Measurements from ENCODE around the gene LRRC4C.
"Not testable (repeated sequence)": the region's sequence is repeated elsewhere in the genome, so short reads cannot be mapped to it uniquely, and the experiment has no call there.

LRRC4C gene

DNA sequence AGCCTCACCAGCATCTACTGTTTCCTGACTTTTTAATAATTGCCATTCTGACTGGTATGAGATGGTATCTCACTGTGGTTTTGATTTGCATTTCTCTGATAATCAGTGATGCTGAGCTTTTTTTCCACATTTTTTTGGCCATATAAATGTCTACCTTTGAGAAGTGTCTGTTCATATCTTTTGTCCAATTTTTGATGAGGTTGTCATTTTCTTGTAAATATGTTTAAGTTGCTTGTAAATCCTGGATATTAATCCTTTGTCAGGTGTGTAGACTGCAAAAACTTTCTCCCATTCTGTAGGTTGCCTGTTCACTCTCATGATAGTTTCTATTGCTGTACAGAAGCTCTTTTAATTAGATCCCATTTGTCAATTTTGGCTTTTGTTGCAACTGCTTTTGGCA lies 439.8 kb downstream of the LRRC4C start:
- not testable (repeated sequence) for DNase-seq (ENCODE audit: low spot score)

DNA sequence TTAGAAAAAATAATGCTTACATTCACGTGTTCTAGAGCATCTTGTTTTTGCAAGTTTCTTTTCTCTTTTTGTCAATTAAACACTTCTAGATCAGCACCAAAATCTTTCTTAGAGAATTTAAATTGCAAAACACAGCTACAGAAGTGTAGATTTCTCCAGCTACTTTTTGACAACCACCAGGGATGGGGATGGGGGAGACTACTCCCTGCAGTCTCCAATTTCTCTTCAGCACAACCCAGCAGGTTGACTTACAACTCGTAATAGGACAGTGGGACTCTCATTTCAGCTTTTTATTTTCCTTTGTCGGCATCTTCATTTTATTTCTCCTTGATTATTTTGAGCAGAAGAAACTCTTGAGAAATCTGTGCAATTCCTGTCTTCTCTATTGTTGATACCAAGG lies 441.2 kb downstream of the LRRC4C start:
- no peak for DNase-seq (ENCODE audit: low spot score)

DNA sequence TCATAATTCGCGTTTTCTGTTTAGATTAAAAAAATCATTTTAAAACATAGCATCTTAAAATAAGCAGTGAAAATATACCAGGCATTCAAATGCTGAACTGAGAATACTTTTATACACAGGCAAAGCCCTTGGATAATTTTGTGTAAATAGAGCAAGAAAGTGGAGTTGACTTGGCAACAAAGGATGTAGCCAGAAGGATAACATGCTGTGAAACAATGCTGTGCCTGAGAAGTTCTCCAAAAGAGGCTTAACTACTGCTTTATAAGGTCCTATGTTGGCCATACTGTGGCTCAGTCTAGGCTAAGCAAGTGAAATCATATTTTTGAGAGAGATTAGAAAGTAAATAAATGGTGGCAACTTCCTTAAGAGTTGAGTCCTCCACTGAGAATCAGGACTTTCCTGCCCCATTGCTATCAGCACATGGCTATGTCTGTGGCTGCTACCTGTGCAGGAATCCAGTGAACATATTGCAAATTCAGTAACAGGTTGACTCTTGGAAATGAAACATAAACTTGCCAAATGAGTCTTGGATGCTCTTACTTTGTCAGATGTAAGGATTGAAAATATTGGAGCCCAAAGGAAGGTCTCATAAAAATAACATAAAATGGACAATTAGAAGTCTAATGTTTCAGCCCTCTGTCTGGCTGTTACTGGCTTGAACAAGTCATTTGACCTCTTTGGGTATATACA lies 448.9 kb downstream of the LRRC4C start:
- DNase-seq (ENCODE audit: low spot score), result no peak

DNA sequence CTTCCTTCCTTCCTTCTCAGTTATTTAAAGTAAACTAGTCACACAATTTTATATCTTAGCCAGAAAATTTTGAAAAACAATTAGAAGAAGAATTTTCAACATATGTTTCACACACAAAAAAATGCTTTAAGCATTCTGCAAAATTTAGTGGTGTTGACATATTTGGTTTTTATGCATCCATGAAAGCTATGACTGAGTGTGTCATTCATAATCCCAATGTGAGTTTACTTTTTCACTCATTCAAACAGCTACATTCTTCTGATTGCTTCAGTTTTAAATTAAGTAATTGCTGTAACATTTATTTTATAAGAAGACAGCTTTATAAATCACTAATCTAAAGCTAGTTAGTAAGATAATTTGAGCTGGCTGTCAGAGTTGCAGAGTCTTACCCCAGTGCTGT lies 453.5 kb downstream of the LRRC4C start:
- no peak for DNase-seq (ENCODE audit: low spot score)

DNA sequence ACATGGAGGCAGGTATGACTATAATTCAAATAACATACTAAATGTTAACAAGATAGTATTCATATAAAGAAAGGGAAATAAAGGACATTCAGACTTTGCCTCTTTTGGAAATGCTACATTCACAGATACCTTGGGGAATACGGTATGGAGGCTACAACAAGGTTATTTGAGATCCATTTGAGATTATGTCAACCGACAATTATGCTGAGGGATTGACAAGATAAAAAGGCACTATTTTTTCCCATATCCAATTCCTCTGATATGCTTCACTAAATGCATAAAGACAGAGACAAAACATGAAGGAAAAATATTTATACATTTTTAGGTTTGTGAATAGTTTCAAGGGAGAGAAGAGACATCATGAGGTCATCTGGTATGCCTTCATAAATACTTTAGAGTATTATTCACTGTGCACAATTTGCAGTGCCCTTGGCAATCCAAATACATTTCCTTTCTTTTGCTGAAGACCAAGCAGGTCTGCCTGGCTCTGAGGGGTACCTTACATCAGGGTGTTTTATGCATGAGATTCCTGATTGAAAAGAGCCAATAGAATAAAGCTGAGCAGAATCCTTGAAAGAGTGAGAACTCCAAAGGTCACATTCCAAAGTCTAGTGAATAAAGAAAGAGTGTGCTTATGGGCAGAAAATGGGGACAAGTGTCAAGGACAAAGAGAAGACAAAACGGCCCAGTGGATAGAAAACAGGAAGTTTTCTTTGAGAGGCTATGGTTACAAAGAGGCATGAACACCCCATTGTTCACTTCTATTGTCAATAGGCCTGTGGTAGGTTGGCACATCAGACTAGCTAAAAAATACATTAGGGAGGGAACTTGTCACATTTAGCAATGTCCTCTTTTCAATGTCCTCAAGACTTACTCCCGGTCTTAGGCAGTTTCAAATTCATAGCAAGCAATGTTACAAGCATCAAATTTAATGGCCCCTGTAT lies 455.8 kb downstream of the LRRC4C start:
- no peak for DNase-seq (ENCODE audit: low spot score)

DNA sequence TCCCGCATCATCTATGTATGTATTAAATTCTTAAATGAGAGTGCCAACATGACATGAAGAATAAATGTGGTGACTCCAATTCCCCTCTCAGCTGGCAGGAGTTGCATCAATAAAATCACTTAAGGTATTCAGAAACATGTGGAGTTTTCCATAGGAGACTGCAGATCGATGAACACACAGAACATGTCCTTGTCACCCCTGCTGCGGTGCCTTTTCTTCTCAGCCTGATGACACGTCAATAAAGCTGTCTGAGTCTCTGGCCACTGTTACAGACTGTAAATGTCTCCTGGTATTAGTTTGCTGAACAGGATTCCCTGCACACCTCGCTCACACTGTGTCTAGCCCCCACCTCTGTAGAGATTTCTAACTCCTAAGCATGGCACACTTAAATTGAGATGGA lies 460.5 kb downstream of the LRRC4C start:
- DNase-seq (ENCODE audit: low spot score), result no peak

DNA sequence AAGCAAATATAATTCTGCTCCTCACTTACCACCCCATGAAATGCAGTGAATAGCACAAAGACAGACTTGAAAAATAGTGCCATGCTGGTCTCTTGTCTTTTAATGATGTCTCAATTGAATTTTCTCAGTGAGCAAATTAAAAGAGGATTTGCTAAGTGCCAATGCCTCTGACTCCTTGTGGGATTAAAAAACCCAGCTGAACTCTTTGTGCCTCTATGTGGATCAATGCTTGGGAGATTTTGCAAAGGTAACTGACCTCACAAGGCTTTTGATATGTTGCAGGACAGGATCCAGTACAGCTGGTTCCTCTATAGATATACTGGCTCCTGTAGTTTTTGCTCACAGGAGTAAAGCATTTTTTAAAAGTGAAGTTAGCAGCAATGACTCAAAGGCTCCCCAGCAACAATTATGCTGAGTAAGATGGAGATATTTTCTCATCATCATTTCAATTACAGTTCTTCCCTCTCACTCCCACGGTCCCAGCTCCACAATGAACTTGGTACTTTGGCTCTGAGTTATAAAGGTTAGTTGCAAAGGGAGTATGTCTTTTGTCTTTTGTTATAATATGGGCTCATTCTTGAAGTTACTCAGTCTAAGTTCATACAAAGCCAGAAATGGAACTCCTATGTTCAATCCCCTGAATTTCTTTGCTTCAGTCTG lies 471.5 kb downstream of the LRRC4C start:
- no peak for DNase-seq (ENCODE audit: low spot score)

DNA sequence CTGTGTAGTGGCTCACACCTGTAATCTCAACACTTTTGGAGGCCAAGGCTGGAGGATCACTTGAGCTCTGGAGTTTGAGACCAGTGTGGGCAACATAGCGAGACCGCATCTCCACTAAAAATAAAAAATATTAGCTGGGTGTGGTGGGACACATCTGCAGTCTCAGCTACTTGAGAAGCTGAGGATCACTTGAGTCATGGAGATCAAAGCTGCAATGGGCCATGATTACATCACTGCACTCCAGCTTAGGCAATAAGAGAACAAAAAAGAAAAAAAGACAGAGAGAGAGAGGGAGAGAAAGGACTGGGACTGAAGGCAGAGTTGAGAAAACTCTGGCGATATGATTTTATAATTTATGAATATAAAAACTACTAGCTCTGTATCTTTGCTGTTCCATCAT lies 473.1 kb downstream of the LRRC4C start:
- no peak for DNase-seq (ENCODE audit: low spot score)

DNA sequence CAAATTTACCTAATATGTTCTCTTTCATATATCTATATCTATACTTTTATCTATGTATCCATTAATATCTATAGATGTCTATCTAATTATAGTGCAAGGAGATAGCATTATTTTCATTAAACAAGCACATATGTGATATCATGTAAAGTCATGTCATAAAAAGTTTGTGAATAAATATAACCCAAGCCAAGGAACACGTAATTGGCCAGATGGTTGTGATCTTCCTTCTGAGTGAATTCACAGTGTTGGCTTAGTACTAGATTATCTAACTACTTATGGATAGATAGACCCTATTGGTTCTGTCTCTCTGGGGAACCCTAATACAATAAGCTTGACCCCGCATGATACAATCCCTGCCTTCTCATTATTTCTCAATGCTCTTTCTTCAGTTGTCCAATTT lies 484.4 kb downstream of the LRRC4C start:
- DNase-seq (ENCODE audit: low spot score), result no peak

DNA sequence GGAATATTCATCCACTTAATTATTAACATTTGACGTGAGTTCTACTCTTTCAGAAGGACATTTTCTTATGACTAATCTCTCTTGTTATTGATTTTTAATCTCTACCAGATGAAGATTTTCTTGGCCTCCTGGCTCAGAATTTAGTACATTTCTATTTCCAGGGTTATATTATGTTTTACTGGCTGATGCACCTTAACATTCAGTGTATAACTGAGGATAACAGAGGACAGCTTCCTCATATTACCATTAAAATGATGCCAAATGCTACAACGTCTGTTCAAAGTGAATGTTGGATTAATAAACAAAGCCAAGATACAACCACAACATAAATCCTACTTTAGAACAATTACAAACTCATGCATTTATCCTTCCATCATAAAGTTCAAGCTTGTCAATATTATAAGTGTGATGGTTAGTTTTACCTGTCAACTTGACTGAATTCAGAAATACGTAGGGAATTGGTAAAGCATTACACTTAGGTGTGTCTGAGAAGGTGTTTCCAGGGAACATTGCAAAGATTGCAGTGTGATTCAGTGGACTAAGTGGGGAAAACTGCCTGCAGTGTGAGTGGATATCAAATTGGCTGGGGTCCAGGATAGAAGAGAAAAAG lies 485.2 kb downstream of the LRRC4C start:
- no peak for DNase-seq (ENCODE audit: low spot score)

DNA sequence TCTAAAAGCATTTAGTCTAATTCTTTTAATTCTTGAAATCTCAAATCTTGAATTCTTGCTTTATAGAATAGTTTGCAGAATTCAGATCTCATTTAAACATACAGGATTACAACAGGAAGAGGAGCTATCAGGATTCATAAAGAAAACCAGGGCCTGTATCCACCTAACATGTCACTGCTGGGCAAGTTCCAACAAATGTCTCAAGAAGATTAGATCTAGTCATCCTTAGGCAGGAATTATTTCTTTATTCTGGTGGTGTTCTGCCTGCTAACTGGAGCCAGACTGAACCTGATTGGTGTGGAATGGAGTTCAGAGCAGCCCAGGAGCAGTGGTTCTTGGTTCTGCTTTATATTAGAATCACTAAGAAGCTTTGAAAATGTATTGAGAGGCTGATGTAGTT lies 500.7 kb downstream of the LRRC4C start:
- DNase-seq (ENCODE audit: low spot score), result no peak

DNA sequence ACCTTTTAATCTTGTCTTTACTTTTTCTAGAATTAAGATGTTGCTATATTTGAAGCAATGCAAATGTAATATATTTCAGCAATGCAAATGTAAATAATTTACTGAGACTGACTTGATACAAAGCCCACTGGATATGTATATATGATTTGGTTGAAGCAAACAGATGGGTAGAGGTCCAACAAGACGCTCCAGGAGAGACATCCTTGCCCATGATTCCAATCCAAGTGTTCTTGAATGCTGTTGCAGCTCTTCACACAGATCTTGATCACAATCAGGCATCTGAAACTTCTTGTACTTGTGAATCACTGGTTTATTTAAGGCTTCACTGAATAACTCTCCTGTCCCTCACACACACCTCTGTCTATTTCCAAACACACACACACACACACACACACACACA lies 507.0 kb downstream of the LRRC4C start:
- no peak for DNase-seq (ENCODE audit: low spot score)

DNA sequence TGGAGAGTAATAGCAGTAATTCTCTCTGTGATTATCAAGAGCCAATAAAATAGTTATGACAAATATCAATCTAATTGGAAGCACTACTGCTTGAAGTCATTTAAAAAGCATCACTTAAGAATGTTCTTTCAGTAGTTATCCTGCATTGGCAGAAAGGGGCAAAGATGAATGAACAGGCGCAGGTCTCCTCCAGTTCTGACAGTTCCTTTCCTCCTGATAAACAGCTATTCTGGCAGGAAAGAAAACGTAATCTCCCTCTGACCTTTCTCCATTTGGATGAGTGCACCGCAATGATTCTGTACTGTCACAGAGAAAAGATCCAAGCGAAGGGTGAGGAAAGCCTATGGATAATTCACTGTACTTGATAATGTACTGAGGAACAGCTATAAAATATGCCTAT lies 521.5 kb downstream of the LRRC4C start:
- no peak for DNase-seq (ENCODE audit: low spot score)

DNA sequence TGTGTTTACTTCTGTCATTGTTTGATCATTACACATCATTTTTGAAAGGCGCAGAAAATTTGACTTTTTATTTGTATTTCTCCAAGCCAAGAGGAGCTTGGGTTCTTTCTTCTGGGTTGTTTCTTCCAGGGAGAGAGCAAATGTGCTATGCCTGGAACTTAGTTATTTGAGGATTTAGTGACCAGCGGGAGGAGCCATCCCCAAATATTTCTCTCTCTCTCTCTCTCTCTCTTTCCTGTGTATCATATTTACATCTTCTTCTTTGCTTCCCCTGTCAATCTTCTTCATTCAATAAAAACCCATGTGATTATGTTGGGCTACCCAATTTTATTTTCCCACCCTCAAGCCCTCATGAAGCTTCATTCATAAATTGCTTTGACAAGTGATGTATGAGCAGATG lies 534.5 kb downstream of the LRRC4C start:
- DNase-seq (ENCODE audit: low spot score), result no peak

DNA sequence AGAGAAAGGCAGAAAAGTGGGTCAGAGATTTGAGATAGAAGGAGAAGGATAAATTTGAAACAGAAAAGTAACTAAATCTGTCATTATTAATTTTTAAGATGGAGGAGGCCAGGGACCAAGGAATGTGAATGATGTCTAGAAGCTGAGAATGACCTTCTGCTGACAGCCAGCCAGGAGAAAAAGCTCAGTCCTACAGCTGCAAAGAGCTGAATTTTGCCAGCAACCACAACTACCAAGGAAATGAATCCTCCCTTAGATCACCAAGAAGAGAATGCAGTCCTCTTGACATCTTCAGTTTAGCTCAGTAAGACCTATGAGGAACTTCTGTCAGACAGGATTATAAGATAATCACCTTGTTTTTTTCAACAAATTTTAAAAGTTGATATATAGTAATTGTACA lies 538.2 kb downstream of the LRRC4C start:
- no peak for DNase-seq (ENCODE audit: low spot score)

DNA sequence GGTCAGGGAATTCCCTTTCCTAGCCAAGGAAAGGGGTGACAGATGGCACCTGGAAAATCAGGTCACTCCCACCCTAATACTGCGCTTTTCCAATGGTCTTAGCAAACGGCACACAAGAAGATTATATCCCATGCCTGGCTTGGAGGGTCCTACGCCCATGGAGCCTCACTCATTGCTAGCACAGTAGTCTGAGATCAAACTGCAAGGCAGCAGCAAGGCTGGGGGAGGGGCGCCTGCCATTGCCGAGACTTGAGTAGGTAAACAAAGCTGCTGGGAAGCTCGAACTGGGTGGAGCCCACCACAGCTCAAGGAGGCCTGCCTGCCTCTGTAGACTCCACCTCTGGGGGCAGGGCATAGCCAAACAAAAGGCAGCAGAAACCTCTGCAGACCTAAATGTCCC lies 548.7 kb downstream of the LRRC4C start:
- not testable (repeated sequence) for DNase-seq (ENCODE audit: low spot score)

DNA sequence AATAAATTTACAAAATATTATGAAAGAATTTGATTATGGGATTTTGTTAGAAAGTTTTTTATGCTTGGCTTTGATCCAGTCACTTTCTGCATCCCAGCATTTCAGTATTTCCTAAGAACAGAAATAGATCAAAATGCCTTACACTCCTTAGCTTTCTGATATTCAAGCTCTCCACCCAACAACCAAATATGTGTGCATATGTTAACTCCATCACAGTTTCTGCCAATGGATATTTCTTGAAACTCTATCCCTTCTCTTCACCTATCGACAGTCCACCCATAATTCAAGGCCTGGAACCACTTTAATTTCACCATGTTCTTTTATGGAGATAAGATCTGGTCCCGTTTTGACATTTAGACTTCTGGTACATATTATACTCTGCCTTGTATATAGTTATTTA lies 565.0 kb downstream of the LRRC4C start:
- no peak for DNase-seq (ENCODE audit: low spot score)

DNA sequence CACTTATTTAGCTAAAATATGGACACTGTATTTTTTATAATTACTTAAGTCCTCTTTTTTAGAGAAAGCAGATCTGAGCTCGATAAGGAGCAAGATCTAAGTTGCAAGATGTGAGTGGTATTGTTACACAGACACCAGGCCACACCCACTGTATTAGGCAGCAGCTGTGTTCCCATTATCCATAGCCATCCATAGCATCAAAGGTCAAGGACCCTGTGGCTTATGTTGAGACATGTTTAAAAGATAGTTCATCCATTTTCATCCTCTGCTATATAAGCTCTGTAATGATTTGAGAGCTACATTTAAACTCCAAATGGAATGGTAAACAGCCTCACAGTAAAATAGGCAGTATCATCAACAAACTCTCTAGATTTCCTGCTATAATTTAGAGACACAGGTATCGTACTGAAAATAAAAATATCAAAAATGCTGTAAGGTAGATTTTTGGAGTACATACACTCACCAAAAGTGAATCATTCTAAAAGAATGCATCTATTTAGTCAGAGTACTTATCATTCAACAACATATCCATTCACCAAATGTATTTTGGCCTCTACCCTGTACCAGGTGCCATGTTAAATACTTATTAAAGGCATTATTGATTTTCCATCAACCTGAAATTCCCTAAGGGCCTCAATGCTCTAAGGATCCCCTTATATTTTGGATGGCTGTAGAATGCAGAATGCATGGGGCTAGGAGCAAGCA lies 574.0 kb downstream of the LRRC4C start:
- no peak for DNase-seq (ENCODE audit: low spot score)

DNA sequence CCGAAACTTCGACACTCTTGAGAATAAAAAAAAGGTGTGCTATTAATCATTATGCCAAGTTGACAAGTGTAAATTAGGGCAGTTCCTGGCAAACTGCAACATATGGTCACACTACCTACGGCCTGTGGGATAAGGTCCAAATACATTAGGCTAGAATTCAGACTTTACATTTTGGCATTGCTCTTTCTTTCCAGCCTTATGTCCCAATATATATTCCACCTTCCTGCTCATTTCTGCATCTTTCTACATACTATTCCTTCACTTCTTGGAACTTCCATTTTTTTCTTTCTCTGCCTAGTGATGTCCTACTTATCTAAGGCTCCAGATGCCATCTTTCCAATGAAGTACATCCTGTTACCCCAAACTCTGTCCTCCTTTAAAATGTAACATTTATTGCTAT lies 577.2 kb downstream of the LRRC4C start:
- no peak for DNase-seq (ENCODE audit: low spot score)

DNA sequence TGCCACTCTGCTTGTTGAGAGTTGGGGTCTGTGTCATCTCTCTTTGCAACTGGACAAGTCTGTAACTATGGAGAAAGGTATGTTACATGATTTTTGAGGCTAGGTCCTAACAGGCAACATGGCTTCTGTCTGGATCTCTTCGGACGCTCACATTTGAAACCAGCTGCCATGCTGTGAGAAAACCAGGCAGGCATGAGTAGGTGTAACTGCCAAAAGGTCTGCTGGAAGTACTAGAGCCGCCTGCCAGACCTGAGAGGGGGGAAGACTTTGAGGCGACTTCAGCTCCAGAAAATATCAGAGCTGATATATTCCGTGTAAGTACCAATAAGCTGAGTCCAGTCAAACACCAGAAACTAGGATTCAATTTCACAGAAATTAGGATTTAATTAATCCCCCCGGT lies 579.5 kb downstream of the LRRC4C start:
- DNase-seq (ENCODE audit: low spot score), result no peak

DNA sequence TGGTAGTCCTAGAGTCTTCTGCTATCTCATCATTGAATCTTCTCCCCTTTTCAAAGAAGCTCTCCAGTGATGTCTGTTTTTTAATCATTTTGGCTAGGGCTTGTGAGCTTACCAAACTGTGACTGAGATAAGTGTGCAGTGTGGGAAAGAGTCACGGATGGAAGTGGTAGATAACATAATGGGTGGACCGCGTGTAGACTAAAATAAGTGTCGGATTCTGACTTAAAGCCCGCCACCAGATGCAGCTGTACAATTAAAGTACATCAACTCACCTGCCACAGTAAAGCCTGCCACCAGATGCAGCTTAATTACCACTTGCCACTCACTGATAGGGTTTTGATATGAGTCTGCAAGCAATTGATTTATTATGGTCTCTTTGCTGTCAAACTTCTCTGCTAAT lies 581.5 kb downstream of the LRRC4C start:
- DNase-seq (ENCODE audit: low spot score), result no peak

DNA sequence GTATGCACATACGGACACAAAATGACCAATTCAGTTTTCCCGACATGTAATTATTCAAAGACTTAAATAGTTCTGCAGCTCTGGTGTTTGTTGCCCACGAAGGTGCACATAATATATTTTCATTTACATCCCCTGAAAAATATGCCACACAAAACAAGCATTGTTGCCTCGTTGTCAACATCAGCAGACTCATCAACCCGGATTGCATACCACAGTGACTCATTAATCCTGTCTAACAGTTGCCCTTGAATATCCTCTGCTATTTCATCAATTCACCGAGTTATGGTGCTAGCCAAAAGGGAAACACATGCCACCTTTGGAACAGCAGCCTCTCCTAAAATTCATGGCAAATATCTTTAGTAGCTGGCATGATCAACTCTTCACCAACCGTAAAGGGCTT lies 582.2 kb downstream of the LRRC4C start:
- no peak for DNase-seq (ENCODE audit: low spot score)
